HG03520 (cell line): ENCODE data around the gene ASF1A.

Source experiments
- ATAC-seq: cut with Tn5 transposase; IDR thresholded peaks from one replicate; pipeline ENCODE4 v1.9.1; 2021; ENCODE audit warnings: mild to moderate bottlenecking, moderate library complexity; ENCODE audit not compliant: unreplicated experiment

The ASF1A gene

DNA sequence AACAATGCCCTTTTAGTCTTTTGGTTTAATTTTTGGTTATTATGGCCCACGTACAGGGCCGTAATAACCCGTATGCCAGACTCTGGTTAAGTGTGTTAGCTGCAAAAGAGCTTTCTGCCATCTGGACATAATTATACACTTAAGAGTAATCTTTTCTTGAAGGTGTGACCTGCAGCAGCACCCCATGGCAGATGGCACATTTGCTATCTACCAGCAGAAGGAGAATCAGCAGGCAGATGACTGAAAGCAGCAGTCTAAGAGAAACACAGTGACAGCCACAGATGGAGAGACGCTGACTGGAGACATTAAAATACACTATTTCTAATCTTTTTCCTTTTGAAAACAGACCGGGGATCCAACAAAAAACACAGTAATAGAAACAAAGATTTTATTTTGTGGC lies 18.7 kb downstream of the ASF1A start:
- ATAC-seq = no peak

DNA sequence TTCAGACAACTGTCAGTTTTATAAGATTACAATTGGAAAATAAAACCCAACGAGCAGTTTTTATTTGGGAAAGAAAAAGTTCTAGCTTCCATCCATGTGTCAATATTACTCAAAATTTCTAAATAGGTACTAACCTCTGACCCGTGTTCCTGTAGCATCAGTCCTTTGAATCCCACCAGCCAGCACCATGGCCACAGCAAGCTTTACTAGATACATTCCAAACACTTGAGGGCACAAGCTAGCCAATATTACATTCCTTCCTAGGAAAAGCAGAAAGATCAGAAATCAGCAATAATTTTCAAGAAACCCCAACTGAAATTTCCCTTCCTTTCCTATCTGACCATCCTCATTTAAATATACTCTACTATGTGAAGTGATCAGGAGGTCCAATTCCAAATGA lies 19.2 kb downstream of the ASF1A start:
- no peak for ATAC-seq

DNA sequence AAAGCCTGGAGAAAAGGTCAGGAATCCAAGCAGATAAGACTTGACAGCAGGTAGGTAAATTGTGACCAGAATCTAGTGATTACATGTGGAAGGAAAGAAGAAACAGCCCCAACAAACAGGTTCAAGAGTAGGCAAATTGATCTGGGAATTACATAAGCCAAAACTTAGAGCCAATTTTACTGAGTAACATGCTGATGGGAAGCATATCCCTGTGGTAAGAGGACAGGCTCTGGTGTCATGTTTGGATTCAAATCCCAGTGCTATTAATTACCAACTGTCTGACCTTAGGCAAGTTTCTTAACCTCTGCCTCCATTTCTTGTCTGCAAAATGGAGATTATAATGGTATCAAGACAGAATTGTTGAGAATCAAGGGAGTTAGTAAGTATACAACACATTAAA lies 20.6 kb downstream of the ASF1A start:
- ATAC-seq = no peak

DNA sequence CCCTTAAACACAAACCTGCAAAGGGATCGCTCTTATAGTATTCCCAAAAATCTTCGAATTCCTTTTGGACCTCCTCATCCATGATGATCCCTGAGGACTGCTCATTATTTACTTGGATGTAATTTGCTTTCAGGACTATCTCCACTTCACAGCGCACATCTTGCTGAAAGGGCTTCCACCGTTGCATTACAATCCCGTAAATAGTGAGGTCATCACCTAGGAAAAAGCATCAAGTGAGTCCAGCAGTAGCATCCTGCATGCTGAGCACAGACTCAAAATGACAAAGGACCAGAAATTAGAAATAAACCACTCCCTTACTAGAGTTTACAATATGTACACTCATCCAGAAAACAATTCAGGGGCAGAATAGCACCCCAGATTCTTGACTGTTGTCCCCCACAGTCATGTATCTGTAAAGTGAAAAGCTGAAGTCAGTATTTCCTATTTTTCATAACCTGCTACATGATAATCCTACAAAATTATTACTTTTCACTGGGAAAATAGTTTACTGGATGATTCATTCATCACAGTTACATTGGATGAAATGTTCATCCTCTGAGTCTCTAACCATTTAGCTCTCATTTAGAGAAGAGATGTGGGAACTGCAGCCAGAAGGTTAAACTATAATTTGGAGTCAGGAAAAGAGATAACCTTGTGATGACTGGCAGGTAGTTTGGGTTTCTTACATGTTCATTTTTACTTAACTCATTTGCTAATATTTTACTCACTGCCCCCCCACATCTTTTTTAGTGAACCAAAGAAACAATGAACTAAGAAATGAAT lies 23.8 kb downstream of the ASF1A start:
- ATAC-seq = no peak

DNA sequence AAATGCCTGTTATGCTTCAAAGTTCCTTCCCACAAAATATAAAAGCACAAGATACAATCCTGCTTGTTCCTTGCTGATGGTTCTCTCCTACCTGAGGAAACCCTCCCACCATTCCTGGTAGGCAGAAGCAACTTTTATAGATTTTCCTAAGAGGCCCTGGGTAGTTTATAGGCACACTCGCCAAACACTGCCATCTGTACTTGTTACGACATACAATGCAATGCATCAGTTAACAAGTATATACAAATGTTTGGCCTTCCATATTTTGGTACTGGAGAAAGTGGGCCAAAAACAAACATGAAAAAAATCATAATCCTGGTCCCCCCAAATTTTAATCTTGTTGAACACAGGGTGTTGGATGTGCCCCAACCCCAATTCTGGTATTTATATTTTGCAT lies 24.4 kb downstream of the ASF1A start:
- ATAC-seq = no peak

DNA sequence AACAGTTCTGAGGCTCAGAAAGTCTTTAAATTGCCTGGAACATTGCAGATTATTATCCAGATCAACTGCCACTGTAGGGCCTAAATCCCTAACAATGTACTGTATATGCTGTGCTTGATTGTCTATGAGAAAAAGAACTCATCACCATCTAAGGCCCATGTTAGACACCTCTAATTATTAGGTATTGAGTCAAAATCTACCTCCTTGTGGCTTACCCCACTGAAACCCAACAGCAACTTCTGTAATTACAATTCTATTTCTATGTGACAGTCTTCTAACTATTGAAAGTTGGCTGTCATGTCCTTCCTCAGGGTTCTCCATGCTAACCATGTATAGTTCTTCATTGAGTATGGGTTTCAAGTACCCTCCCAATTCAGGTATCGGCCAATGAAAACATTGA lies 27.1 kb downstream of the ASF1A start:
- ATAC-seq = no peak

DNA sequence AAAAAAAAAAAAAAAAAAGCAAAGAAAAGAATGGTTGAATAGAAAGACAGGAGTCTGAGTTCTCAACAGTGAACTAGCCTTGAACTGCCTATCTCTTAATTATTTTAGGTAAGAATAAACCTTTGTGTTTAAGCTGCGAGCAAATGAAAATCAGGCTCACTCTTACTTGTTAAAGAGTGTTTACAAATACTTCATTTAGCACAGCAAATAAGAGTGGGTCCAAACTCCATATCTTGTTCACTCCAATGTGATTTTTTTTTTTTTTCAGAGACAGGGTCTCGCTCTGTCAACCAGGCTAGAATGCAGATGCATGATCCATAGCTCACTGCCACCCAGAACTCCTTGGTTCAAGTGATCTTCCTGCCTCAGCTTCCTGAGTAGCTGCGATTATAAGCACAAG lies 29.1 kb downstream of the ASF1A start:
- ATAC-seq = no peak

DNA sequence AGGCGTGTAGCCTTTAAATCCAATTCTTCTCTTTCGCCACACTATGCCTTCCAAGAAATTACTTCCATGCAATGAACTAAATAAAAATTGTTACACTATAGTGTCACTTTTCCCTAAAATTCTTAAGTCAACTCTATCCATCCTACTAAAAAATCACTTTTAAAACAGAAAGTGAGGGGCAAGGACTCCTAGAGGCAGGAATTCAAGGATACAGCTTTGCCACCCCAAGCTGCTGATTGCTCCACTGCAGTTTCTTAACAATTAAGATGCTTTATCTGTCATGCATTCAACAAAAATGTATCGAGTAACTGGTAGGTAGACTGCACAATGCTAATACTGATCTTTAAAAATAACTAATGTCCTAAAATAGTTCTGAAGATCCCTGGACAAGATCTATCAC lies 36.7 kb downstream of the ASF1A start:
- ATAC-seq = no peak

DNA sequence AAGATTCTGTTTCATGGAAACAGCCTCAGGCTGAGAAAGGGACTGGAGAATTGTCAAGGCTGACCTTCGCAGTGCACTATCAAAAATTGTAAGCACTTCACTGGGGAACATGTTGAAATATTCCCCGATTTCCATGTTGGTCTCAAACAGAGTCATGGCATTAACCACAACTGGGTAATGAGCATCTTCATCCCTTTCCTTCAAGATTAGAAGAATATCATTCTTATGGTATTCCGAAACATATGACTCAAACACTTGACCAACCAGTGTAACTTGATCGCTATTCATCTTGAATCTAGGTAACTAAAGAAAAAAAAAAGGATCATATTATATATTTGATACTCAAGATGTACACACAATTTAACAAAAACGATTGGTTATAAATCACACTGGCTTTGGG lies 37.5 kb downstream of the ASF1A start:
- no peak for ATAC-seq

- ATAC-seq = no peak
Measured at GRCh38 chr6:118932421-118932820, 38.5 kb downstream of the ASF1A start.

GRCh38 chr6:118933855-118934460 lies 40.0 kb downstream of the ASF1A start:
- ATAC-seq = peak; percentile 0

- peak; percentile 94 for ATAC-seq
Measured at GRCh38 chr6:118934461-118935330, 40.7 kb downstream of the ASF1A start, which contains the start of gene MCM9. Gene MCM9 (minus strand): TSS chr6:118935159. CDS start chr6:118931723, 3,436 bp downstream.

DNA sequence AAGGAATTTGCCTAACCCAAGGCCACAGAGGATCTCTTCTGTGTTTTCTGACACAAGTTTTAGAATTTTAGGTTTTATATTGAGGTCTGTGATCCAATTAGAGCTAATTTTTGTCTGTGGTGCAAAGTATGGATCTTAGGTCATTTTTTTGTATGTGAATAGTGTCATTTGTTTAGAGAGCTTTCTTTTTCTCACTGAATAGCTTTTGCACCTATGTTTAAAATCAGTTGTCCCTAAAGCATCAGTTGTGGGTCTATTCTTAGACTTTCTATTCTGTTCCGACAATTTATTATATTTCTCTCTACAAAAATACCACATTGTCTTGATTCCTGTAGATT lies 41.3 kb downstream of the ASF1A start:
- ATAC-seq = peak; percentile 6

- ATAC-seq = no peak
Measured at GRCh38 chr6:118935978-118936703, 42.2 kb downstream of the ASF1A start.

GRCh38 chr6:118939683-118940082 lies 45.7 kb downstream of the ASF1A start:
- no peak for ATAC-seq

DNA sequence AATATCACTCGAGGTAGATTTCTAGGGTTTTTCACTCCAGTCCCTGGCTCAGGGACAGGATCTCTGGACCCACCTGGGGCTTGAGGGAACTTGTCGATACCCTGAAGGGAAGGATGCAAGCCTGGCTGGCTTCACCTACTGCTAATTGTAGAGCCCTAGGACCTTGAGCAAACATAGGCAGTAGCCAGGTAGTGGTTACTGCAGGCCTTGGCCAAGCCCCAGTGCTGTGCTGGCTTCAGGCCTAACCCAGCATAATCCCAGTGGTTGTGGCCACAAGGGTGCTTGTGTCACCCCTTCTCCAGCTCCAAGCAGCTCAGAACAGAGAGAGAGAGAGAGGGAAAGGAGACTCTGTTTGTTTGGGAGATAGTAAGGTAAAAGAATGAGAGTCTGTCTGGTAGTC lies 46.8 kb downstream of the ASF1A start:
- ATAC-seq = no peak

GRCh38 chr6:118945217-118945616 lies 51.3 kb downstream of the ASF1A start:
- ATAC-seq = no peak

DNA sequence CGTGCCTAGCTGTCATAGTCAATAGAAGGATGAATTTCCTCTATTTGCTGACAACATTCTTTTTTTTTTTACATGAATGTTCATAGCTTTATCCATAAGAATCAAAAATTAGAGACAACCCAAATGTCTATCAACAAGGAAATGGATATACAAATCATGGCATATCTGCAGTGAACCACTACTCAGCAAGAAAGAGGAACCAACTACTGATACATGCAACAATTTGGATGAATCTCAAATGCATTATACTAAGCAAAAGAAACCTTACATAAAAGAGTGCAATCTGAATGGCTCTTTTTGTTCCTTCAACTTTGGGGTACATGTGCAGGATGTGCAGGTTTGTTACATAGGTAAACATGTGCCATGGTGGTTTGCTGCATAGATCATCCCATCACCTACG lies 58.7 kb downstream of the ASF1A start:
- no peak for ATAC-seq

- no peak for ATAC-seq
Measured at GRCh38 chr6:118953391-118953790, 59.4 kb downstream of the ASF1A start.
